Natural killer cell (primary cell): Measurements from ENCODE around the gene ZNF146. TPM values are rescaled to one million over a fixed set of nuclear protein-coding genes. Genes with fewer than 3 reads are reported as not detected.
A peak's percentile ranks its signal among the peaks of the same experiment; 100 is the strongest.

Source experiments
- ATAC-seq, 3 donors: fragments of 150-1000 bp in 2 of 3; fragments of 200-7000 bp in 1 of 3; cut with Tn5 transposase; 1 replicate in 1 of 3; 2 replicates in 2 of 3; pipeline ENCODE4 v1.10.0; 2021; ENCODE audit warnings: mild to moderate bottlenecking in 2 of 3, moderate library complexity in 2 of 3
- DNase-seq, 2 donors: peaks; one replicate each; pipeline versions ENCODE4 v3.0.0 to v3.0.0-alpha.2; 2013 to 2021; ENCODE audit warnings: mixed read lengths in 1 of 2
- H3K27ac ChIP-seq: one replicate; pipeline ENCODE4 v1.5.1; 2013; ENCODE audit warnings: mild to moderate bottlenecking, low read length
- H3K27me3 ChIP-seq: one replicate; pipeline ENCODE4 v1.6.1; 2013; ENCODE audit warnings: low read length; ENCODE audit not compliant: control insufficient read depth, insufficient read depth
- H3K36me3 ChIP-seq: one replicate; pipeline ENCODE4 v1.6.1; 2013; ENCODE audit warnings: low read length; ENCODE audit not compliant: control insufficient read depth, insufficient read depth
- H3K4me1 ChIP-seq: one replicate; pipeline ENCODE4 v1.6.1; 2013; ENCODE audit warnings: low read length; ENCODE audit not compliant: control insufficient read depth, insufficient read depth
- H3K4me3 ChIP-seq: one replicate; pipeline ENCODE4 v1.5.1; 2013; ENCODE audit warnings: low read length
- H3K9me3 ChIP-seq: one replicate; pipeline ENCODE4 v1.6.1; 2013; ENCODE audit warnings: low read length; ENCODE audit not compliant: control insufficient read depth, insufficient read depth
- H3K27ac Mint-ChIP-seq, 2 donors: one replicate each; pipeline ENCODE4 v1.8.0; 2022; ENCODE audit warnings: mild to moderate bottlenecking in 2 of 2, mixed read lengths in 2 of 2, moderate library complexity in 1 of 2
- H3K27me3 Mint-ChIP-seq, 2 donors: one replicate each; pipeline ENCODE4 v1.8.0; 2022; ENCODE audit warnings: low read depth in 2 of 2, mixed read lengths in 2 of 2
- H3K36me3 Mint-ChIP-seq: one replicate; pipeline ENCODE4 v1.8.0; 2022; ENCODE audit warnings: mixed read lengths
- H3K4me1 Mint-ChIP-seq, 2 donors: one replicate each; pipeline ENCODE4 v1.8.0; 2022; ENCODE audit warnings: mixed read lengths in 2 of 2
- H3K4me3 Mint-ChIP-seq: one replicate; pipeline ENCODE4 v1.8.0; 2022; ENCODE audit warnings: mild to moderate bottlenecking, moderate library complexity, mixed read lengths
- H3K9me3 Mint-ChIP-seq, 2 donors: one replicate each; pipeline ENCODE4 v1.8.0; 2022; ENCODE audit warnings: mixed read lengths in 2 of 2
- WGBS: methylation state at CpG from one replicate; pipeline ENCODE4 v1.1.7; 2013; ENCODE audit warnings: missing lambda C conversion rate; ENCODE audit not compliant: insufficient coverage; 5-methylcytosine and 5-hydroxymethylcytosine counted together
- intact Hi-C: fragments of 100-400 bp; cut with micrococcal nuclease; formaldehyde crosslinking; loops from one replicate; pipeline ENCODE4 v1.14.2; 2022
- total RNA-seq, 4 donors: library from RNA; stranded (reverse); fragments of 120-200 nt in 1 of 4; gene quantifications; one replicate each; pipeline versions ENCODE4 v1.2.3 to v1.2.4, GENCODE V29; 2013 to 2022
- TF ChIP-seq, protein P1 (sequence below): fragments of 200-600 bp; IDR thresholded peaks from one replicate; pipeline ENCODE4 v1.8.0; 2022; ENCODE audit warnings: antibody characterized with exemption

The ZNF146 gene
- total RNA-seq, 3 donors from 2014 or later (not counting 1 experiment from before 2014, with no cell fraction given): 20.3 to 37.3 (median 21.5) TPM

DNA sequence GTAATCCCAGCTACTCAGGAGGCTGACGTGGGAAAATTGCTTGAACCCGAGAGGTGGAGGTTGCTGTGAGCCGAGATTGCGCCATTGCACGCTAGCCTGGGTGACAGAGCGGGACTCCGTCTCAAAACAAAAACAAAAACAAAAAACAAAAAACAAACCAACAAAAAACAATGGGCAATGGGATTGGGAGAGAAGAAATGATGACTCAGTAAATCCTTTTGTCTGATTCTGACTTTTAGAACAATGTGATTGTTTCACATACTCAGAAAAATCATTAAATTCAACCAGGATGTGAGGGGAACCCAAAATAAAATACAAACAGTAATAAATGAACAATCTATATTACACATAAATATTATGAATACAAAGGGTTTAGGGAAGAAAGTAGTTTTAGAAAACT lies 5.5 kb upstream of the ZNF146 start:
- no peak overlapping the region for H3K4me3 Mint-ChIP-seq
- 92% methylated on average over 6 of the region's 7 CpGs for WGBS
- no peak overlapping the region for H3K4me3 ChIP-seq
- ATAC-seq (no peak), DNase-seq (no peak)
- TF ChIP-seq, protein P1, sequence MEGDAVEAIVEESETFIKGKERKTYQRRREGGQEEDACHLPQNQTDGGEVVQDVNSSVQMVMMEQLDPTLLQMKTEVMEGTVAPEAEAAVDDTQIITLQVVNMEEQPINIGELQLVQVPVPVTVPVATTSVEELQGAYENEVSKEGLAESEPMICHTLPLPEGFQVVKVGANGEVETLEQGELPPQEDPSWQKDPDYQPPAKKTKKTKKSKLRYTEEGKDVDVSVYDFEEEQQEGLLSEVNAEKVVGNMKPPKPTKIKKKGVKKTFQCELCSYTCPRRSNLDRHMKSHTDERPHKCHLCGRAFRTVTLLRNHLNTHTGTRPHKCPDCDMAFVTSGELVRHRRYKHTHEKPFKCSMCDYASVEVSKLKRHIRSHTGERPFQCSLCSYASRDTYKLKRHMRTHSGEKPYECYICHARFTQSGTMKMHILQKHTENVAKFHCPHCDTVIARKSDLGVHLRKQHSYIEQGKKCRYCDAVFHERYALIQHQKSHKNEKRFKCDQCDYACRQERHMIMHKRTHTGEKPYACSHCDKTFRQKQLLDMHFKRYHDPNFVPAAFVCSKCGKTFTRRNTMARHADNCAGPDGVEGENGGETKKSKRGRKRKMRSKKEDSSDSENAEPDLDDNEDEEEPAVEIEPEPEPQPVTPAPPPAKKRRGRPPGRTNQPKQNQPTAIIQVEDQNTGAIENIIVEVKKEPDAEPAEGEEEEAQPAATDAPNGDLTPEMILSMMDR: no peak
- no peaks in the 10 kb centered on the region for H3K27me3 Mint-ChIP-seq
- H3K27me3 ChIP-seq: no peaks in the 10 kb centered on the region
- no peak overlapping the region for H3K27ac ChIP-seq
- no peaks in the 10 kb centered on the region for H3K9me3 ChIP-seq
- H3K36me3 Mint-ChIP-seq: no peaks in the 10 kb centered on the region
- no peaks in the 10 kb centered on the region for H3K9me3 Mint-ChIP-seq
- intact Hi-C loops: no loop called here
- H3K4me1 ChIP-seq: peaks cover 9% of the 10 kb centered on the region
- H3K27ac Mint-ChIP-seq: no peak overlapping the region
- peaks cover 2% of the 10 kb centered on the region for H3K36me3 ChIP-seq
- no peaks in the 10 kb centered on the region for H3K4me1 Mint-ChIP-seq

DNA sequence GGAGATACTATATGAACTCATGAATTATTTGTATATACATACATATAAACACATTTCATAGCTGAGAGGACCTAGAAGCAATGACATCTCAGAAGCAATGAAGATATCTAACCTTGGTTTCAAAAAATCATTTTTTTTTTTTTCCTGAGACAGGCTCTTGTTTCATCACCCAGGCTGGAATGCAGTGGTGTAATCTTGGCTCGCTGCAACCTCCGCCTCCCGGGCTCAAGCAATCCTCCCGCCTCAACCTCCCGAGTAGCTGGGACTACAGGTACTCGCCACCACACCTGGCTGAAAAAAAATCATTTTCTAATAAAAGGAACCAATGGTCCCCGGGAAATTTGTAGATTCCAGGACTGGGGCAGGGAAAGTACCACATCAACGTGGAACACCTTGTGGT lies 4.4 kb upstream of the ZNF146 start:
- no peaks in the 10 kb centered on the region for H3K36me3 Mint-ChIP-seq
- no peak for DNase-seq
- Histone ChIP-seq H3K36me3 (peaks cover 1% of the 10 kb centered on the region), H3K27me3 (no peaks in the 10 kb centered on the region), H3K27ac (no peak overlapping the region), H3K4me3 (no peak overlapping the region), H3K9me3 (no peaks in the 10 kb centered on the region), H3K4me1 (peaks cover 9% of the 10 kb centered on the region)
- TF ChIP-seq, protein P1: no peak
- H3K27ac Mint-ChIP-seq: no peak overlapping the region
- WGBS: 92% methylated on average over 8 of the region's 8 CpGs
- no peaks in the 10 kb centered on the region for H3K9me3 Mint-ChIP-seq
- H3K4me1 Mint-ChIP-seq: no peaks in the 10 kb centered on the region
- no peak overlapping the region for H3K4me3 Mint-ChIP-seq
- H3K27me3 Mint-ChIP-seq: no peaks in the 10 kb centered on the region
- no peak for ATAC-seq
- intact Hi-C loops: loop anchor here (10.0 kb wide), 1 partner anchor 564 kb away; the partner anchor contains the start of gene ZNF850

DNA sequence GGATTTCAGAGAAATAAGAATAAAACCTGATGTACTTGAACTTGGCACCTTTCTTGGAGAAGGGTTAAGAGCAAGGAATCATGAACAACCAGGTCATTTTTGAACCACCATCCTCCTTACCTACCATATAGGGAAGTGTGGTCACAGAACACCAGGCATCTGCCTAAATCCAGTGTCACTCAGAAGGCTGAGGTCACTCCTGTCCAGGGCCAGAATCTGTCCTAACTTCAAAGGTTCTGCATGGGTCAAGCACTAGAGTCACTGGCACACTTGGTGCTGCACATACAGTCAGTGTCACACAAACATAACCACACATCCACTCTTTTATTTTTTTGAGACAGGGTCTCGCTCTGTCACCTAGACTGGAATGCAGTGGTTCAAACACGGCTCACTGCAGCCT lies 2.0 kb upstream of the ZNF146 start:
- Histone ChIP-seq H3K27me3 (no peaks in the 10 kb centered on the region), H3K9me3 (no peaks in the 10 kb centered on the region), H3K4me3 (no peak overlapping the region), H3K36me3 (no peaks in the 10 kb centered on the region), H3K4me1 (peaks cover 18% of the 10 kb centered on the region), H3K27ac (no peak overlapping the region)
- TF ChIP-seq, protein P1: no peak
- Mint-ChIP-seq H3K27me3 (no peaks in the 10 kb centered on the region), H3K4me3 (no peak overlapping the region), H3K36me3 (no peaks in the 10 kb centered on the region), H3K4me1 (peaks cover 6% of the 10 kb centered on the region in 2 donors), H3K9me3 (no peaks in the 10 kb centered on the region), H3K27ac (no peak overlapping the region)
- WGBS: 100% methylated on average over 2 of the region's 2 CpGs
- ATAC-seq (no peak), DNase-seq (peak in 1 of 2 donors; percentile 9)
- intact Hi-C loops: loop anchor here (10.0 kb wide), 1 partner anchor 562 kb away; the partner anchor contains the start of gene ZNF850
